ENCODE data around the gene ST6GAL1. TPM values are rescaled to one million over a fixed set of nuclear protein-coding genes. Genes with fewer than 3 reads are reported as not detected.

Gene ST6GAL1
- total RNA-seq, 1 donor from 2014 or later: 5.5 TPM

- DNase-seq (ENCODE audit: low read depth) (no peak), FAIRE-seq (no peak)
- Histone ChIP-seq H3K27me3 (ENCODE audit: control insufficient read depth, insufficient read depth, low read length) (no peaks in the 10 kb centered on the region), H3K4me3 (ENCODE audit: low read depth, low read length) (no peak overlapping the region), H3K36me3 (ENCODE audit: control insufficient read depth, insufficient read depth, low read length) (peaks cover 3% of the 10 kb centered on the region)
- no peak for TF ChIP-seq CTCF (IDR thresholded peaks at IDR 0.05; ENCODE audit: insufficient read depth, low read length, severe bottlenecking)
These were observed 641 bp upstream of the ST6GAL1 start for GRCh38 chr3:186929685-186930084.

DNA sequence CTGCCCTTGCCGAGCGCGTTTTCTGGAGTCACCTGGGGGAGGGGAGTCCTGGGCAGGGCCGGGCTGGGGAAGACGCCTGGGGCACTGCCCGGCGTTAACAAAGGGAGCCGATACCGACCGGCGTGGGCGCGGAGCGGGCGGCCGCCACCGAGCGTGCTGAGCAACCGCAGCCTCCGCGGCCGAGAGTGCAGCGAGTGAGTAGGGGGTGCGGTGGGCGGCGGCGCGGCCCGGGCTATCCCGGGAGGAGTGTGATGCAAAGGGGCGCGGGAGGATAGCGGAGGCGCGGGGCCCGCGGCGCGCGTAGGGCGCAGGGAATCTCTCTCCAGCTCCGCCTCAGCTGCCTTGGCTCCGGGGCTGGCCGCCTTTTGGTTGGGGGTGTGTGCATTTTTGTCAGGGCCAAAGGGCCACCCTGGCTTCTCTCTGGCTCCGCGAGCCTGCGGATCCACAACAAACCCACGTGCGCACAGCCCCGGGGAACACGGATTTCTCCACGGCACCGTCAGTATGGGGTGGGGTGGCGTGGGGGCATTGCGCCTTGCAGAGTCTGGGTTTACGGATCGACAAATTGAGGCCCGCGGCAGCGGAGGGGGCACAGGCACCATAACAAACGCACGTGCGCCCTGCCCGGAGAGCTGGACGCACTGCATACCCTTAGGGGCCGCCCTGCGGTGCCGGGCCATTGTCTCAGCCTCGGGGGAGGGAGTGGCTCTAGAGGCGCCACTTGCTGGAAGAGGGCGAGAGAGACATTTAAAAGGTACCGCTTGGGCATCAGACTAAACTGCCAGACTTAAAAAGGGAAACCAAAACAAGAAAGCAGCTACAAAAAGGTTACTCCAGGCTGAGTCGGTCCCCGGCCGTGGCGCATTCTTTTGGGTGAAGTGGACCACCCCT, 560 bp downstream of the ST6GAL1 start:
- H3K4me3 ChIP-seq (ENCODE audit: low read depth, low read length): peak overlapping the region; percentile 82
- DNase-seq (ENCODE audit: low read depth) (peak; percentile 34), FAIRE-seq (no peak)
- no peaks in the 10 kb centered on the region for H3K27me3 ChIP-seq (ENCODE audit: control insufficient read depth, insufficient read depth, low read length)
- H3K36me3 ChIP-seq (ENCODE audit: control insufficient read depth, insufficient read depth, low read length): peaks cover 3% of the 10 kb centered on the region
- TF ChIP-seq CTCF (IDR thresholded peaks at IDR 0.05; ENCODE audit: insufficient read depth, low read length, severe bottlenecking): no peak

- peaks cover 3% of the 10 kb centered on the region for H3K36me3 ChIP-seq (ENCODE audit: control insufficient read depth, insufficient read depth, low read length)
- peak overlapping the region; percentile 82 for H3K4me3 ChIP-seq (ENCODE audit: low read depth, low read length)
- DNase-seq (ENCODE audit: low read depth) (peak; percentile 46), FAIRE-seq (no peak)
- no peak for TF ChIP-seq CTCF (IDR thresholded peaks at IDR 0.05; ENCODE audit: insufficient read depth, low read length, severe bottlenecking)
- H3K27me3 ChIP-seq (ENCODE audit: control insufficient read depth, insufficient read depth, low read length): no peaks in the 10 kb centered on the region
These were observed 1.4 kb downstream of the ST6GAL1 start for GRCh38 chr3:186931532-186932280.

DNA sequence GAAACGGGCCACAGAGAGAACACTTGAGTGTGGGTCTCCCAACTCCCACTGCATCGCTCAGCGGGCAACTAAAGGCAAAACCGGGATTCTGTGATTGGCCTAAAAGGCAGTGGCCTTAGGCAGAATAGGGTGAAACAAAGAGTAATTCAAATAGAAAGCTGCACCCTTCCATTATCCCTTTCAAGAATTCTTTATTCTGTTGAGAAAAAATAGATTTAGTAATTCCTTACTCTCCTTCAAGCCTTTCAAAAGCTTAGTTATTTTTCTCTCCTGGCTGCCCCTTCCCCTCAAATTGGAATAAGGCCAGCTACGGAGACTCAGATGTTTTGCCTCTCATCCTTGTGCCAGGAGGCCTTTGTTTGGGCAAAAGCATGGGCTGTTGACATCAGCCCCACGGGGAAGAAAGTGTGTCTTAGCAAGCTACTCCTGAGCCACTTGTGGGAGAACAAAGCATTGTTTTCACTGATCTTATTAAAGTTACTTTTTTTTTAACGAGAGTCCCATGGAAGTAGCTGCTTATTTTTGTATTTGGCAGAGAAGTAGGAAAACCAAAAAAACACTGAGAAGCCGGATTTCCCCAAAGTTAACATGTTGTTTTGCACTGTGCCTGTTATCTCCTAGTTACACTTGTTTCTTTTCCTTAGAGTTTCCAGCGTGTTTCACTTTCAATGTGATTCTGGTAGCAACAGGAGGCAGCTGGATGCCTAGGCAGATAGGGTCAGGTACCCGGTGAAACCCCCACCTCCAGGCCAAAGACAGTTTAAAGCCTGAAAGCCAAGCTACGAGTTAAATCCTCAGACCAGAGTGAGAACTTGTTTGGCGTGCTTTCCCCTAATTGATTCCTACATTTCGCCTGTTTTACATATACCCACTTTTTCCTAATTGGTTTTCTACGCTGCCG, 2.2 kb downstream of the ST6GAL1 start:
- no peaks in the 10 kb centered on the region for H3K27me3 ChIP-seq (ENCODE audit: control insufficient read depth, insufficient read depth, low read length)

More for the DNA sequence above, 2.2 kb downstream of the ST6GAL1 start:
- H3K4me3 ChIP-seq (ENCODE audit: low read depth, low read length): peak overlapping the region; percentile 82
- TF ChIP-seq CTCF (IDR thresholded peaks at IDR 0.05; ENCODE audit: insufficient read depth, low read length, severe bottlenecking): no peak
- peaks cover 3% of the 10 kb centered on the region for H3K36me3 ChIP-seq (ENCODE audit: control insufficient read depth, insufficient read depth, low read length)
- FAIRE-seq (no peak), DNase-seq (ENCODE audit: low read depth) (no peak)

All from bronchial epithelial cell (primary cell).